Liver (tissue), 9 donors: ENCODE data around the gene EXD2. TPM values are rescaled to one million over a fixed set of nuclear protein-coding genes. Genes with fewer than 3 reads are reported as not detected.

Experiments
- DNase-seq: peaks from one replicate; pipeline ENCODE4 v3.0.0-alpha.2; 2017; ENCODE audit warnings: low spot score
- H3K27ac ChIP-seq, 2 donors: one replicate each; pipeline ENCODE4 v1.7.0; 2013; ENCODE audit warnings: inconsistent platforms in 2 of 2, low read length in 2 of 2, control low read depth in 1 of 2, low read depth in 1 of 2, mild to moderate bottlenecking in 1 of 2
- H3K27me3 ChIP-seq, 4 donors: one replicate each; pipeline versions ENCODE4 v1.6.1 to v1.7.0; 2013; ENCODE audit warnings: low read length in 3 of 4, inconsistent platforms in 1 of 4, mild to moderate bottlenecking in 1 of 4, moderate library complexity in 1 of 4; ENCODE audit not compliant: control insufficient read depth in 4 of 4, insufficient read depth in 4 of 4
- H3K36me3 ChIP-seq, 4 donors: one replicate each; pipeline versions ENCODE4 v1.6.1 to v1.7.0; 2013; ENCODE audit warnings: low read length in 3 of 4, mild to moderate bottlenecking in 3 of 4, low read depth in 1 of 4, moderate library complexity in 1 of 4; ENCODE audit not compliant: control insufficient read depth in 4 of 4, insufficient read depth in 3 of 4
- H3K4me1 ChIP-seq, 4 donors: one replicate each; pipeline versions ENCODE4 v1.6.1 to v1.7.0; 2013; ENCODE audit warnings: low read length in 3 of 4, mild to moderate bottlenecking in 3 of 4, moderate library complexity in 1 of 4; ENCODE audit not compliant: control insufficient read depth in 4 of 4, insufficient read depth in 4 of 4
- H3K4me3 ChIP-seq, 3 donors: one replicate each; pipeline versions ENCODE4 v1.6.1 to v1.7.0; 2013; ENCODE audit warnings: low read length in 3 of 3, control low read depth in 1 of 3, low read depth in 1 of 3, mild to moderate bottlenecking in 1 of 3
- H3K9ac ChIP-seq, 2 donors: one replicate each; pipeline ENCODE4 v1.7.0; 2013; ENCODE audit warnings: low read length in 2 of 2, mild to moderate bottlenecking in 2 of 2, moderate library complexity in 2 of 2, control low read depth in 1 of 2, low read depth in 1 of 2
- H3K9me3 ChIP-seq, 4 donors: one replicate each; pipeline versions ENCODE4 v1.6.1 to v1.7.0; 2013; ENCODE audit warnings: low read length in 3 of 4; ENCODE audit not compliant: control insufficient read depth in 4 of 4
- ATF3 ChIP-seq: IDR thresholded peaks from 2 replicates; pipeline ENCODE4 v1.6.1; 2016; ENCODE audit warnings: antibody characterized with exemption
- CTCF ChIP-seq: fragments of 150-350 bp; IDR thresholded peaks from 2 replicates; pipeline ENCODE4 v1.5.1; 2017; ENCODE audit warnings: improper control_type of control experiment, low read depth, low read length; ENCODE audit not compliant: missing input control
- EGR1 ChIP-seq, 2 donors: IDR thresholded peaks; 2 replicates each; pipeline ENCODE4 v1.6.1; 2016 to 2018; ENCODE audit warnings: antibody characterized with exemption in 2 of 2, low read depth in 2 of 2
- FOXA1 ChIP-seq: IDR thresholded peaks from 2 replicates; pipeline ENCODE4 v1.6.1; 2016; ENCODE audit warnings: antibody characterized with exemption
- FOXA2 ChIP-seq: IDR thresholded peaks from 2 replicates; pipeline ENCODE4 v1.6.1; 2016; ENCODE audit warnings: antibody characterized with exemption
- HNF4A ChIP-seq, 2 donors: conservative IDR thresholded peaks; 2 replicates each; pipeline ENCODE4 v1.6.1; 2016; ENCODE audit warnings: antibody characterized with exemption in 2 of 2, mild to moderate bottlenecking in 2 of 2
- HNF4G ChIP-seq: IDR thresholded peaks from 2 replicates; pipeline ENCODE4 v1.6.1; 2016; ENCODE audit warnings: antibody characterized with exemption
- JUND ChIP-seq, 2 donors: IDR thresholded peaks; 2 replicates each; pipeline ENCODE4 v1.6.1; 2016; ENCODE audit warnings: antibody characterized with exemption in 2 of 2
- REST ChIP-seq: IDR thresholded peaks from 2 replicates; pipeline ENCODE4 v1.6.1; 2016; ENCODE audit warnings: antibody characterized with exemption, mild to moderate bottlenecking
- RXRA ChIP-seq, 2 donors: IDR thresholded peaks; 2 replicates each; pipeline ENCODE4 v1.6.1; 2017 to 2018; ENCODE audit warnings: antibody characterized with exemption in 2 of 2, mild to moderate bottlenecking in 1 of 2
- SP1 ChIP-seq: IDR thresholded peaks from 2 replicates; pipeline ENCODE4 v1.6.1; 2018; ENCODE audit warnings: antibody characterized with exemption, mild to moderate bottlenecking
- TAF1 ChIP-seq: conservative IDR thresholded peaks from 2 replicates; pipeline ENCODE4 v1.6.1; 2016; ENCODE audit warnings: antibody characterized with exemption, mild to moderate bottlenecking
- WGBS: extraction: QIAGEN DNeasy Blood & Tissue Kit; methylation state at CpG from one replicate; pipeline ENCODE4 v1.1.7; 2013; 5-methylcytosine and 5-hydroxymethylcytosine counted together
- polyA plus RNA-seq, 2 donors: library from polyadenylated mRNA; stranded (reverse) in 1 of 2; unstranded in 1 of 2; fragments of 200-250 nt in 1 of 2; fragments of >200 nt in 1 of 2; fragmentation: Nextera tagmentation in 1 of 2; extraction: Ambion mirVana in 1 of 2; gene quantifications; one replicate each; pipeline versions ENCODE4 v1.2.1 to v1.2.3, GENCODE V29; 2013 to 2015
- total RNA-seq, 2 donors: library from RNA; depleted of rRNA; stranded (reverse); fragments of >200 nt; gene quantifications; one replicate each; pipeline ENCODE4 v1.2.3, GENCODE V29; 2014
- donor health status: healthy.
- donor health status: healthy.
- donor health status: healthy.
- donor health status: healthy.
- donor health status: healthy.

The EXD2 gene
- total and polyA plus RNA-seq, 4 donors, result 4.7 to 8.8 (median 5.0) TPM

GRCh38 chr14:69252851-69253250, 61.6 kb downstream of the EXD2 start:
- Histone ChIP-seq H3K27me3 (no peaks in the 10 kb centered on the region), H3K9me3 (no peaks in the 10 kb centered on the region), H3K4me1 (no peaks in the 10 kb centered on the region), H3K36me3 (no peaks in the 10 kb centered on the region), H3K27ac (no peak overlapping the region), H3K4me3 (no peak overlapping the region), H3K9ac (no peak overlapping the region)
- 84% methylated on average over 3 of the region's 3 CpGs for WGBS
- TF ChIP-seq HNF4A (conservative IDR thresholded peaks at IDR 0.05), result no peak
- TF ChIP-seq EGR1 (IDR thresholded peaks at IDR 0.05; ENCODE audit: low read depth in 2 of 2), result no peak
- no peak for TF ChIP-seq FOXA2
- TF ChIP-seq TAF1, result no peak
- TF ChIP-seq JUND (IDR thresholded peaks at IDR 0.05), result no peak
- TF ChIP-seq FOXA1, result no peak
- no peak for TF ChIP-seq REST
- TF ChIP-seq ATF3, result no peak
- no peak for TF ChIP-seq SP1
- TF ChIP-seq HNF4G, result no peak
- DNase-seq, result no peak

- no peak for DNase-seq
- Histone ChIP-seq H3K4me1 (peaks cover 10 to 29% (median 22%) of the 10 kb centered on the region in 4 donors), H3K27me3 (peaks cover 0 to 6% (median 1%) of the 10 kb centered on the region in 4 donors), H3K4me3 (peak overlapping the region in 1 of 3 donors; percentile 52), H3K9me3 (no peaks in the 10 kb centered on the region), H3K36me3 (no peaks in the 10 kb centered on the region), H3K9ac (no peak overlapping the region), H3K27ac (no peak overlapping the region)
- TF ChIP-seq CTCF, result no peak
- TF ChIP-seq EGR1 (IDR thresholded peaks at IDR 0.05; ENCODE audit: low read depth in 2 of 2), result no peak
- TF ChIP-seq RXRA (IDR thresholded peaks at IDR 0.05), result no peak
- 33% methylated on average over 14 of the region's 14 CpGs for WGBS
Observed at GRCh38 chr14:69259168-69259526, 67.8 kb downstream of the EXD2 start.

GRCh38 chr14:69259527-69260189, 68.4 kb downstream of the EXD2 start, which contains the start of gene GALNT16:
Gene GALNT16 (plus strand): TSS chr14:69260158. CDS start chr14:69260291, 133 bp downstream.
- Histone ChIP-seq H3K4me1 (peaks cover 10 to 29% (median 22%) of the 10 kb centered on the region in 4 donors), H3K9me3 (no peaks in the 10 kb centered on the region), H3K27ac (peak within 1 kb of the TSS in 1 of 2 donors; percentile 46), H3K4me3 (peak within 1 kb of the TSS in 2 of 3 donors; percentile 50 to 52), H3K9ac (no peak within 1 kb of the TSS), H3K36me3 (no peaks in the 10 kb centered on the region), H3K27me3 (peaks cover 0 to 6% (median 1%) of the 10 kb centered on the region in 4 donors)
- 4% methylated on average over 74 of the region's 74 CpGs for WGBS
- peak; percentile 4 for TF ChIP-seq CTCF
- TF ChIP-seq REST, result no peak
- no peak for DNase-seq
